NCI-H2081 (cell line): ENCODE measurements around the gene SENP3.
A peak's percentile ranks its signal among the peaks of the same experiment; 100 is the strongest.

Experiments used
- DNase-seq, 2 experiments: peaks; one replicate each; lab custom pipeline; 2025; lab: John Stamatoyannopoulos, UW

Gene SENP3

GRCh38 chr17:7556627-7557026, 5.1 kb upstream of the SENP3 start:
- no peak for DNase-seq

DNA sequence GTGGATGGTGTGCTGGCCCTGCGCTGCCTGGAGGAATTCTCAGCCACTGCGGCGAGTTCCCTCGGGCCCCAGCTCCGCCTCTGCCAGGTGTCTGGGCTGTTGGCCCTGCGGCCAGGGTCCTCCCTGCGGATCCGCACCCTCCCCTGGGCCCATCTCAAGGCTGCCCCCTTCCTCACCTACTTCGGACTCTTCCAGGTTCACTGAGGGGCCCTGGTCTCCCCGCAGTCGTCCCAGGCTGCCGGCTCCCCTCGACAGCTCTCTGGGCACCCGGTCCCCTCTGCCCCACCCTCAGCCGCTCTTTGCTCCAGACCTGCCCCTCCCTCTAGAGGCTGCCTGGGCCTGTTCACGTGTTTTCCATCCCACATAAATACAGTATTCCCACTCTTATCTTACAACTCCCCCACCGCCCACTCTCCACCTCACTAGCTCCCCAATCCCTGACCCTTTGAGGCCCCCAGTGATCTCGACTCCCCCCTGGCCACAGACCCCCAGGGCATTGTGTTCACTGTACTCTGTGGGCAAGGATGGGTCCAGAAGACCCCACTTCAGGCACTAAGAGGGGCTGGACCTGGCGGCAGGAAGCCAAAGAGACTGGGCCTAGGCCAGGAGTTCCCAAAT, 4.5 kb upstream of the SENP3 start:
- DNase-seq: no peak

DNA sequence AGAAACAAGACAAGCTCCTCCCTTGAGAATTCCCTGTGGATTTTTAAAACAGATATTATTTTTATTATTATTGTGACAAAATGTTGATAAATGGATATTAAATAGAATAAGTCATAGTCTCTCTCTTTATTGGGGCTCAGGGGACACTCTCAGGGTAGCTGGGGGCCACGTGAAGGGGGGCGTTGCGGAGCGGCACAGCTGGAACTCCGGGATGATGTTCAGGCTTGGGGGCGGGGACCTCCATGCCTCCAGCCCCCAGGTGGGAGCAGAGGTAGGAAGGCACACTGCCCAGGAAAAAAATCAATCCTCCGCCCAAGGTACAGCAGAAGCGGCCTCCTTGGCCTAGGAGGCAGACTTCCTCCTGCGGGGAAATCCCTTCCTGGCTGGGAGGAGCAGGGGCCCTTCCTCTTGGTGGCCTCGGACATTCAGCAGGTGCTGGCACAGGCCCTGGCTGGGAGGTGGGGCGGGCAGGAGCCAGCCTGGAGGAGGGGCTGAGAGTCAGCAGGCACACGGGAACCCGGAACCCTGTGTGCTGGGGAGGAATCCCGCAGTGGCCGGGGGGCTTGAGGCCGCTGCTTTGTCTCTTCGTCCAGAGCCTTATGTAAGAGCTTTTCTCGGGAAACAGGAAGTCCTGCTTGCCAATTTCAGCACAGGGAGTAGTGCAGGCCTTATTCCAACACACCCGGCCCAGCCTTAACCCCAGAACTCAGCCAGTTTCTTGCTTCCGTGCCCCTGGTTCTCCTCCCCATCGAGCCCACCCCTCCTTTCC, 3.8 kb upstream of the SENP3 start:
- DNase-seq: peak; percentile 49 to 73

- DNase-seq: no peak
These were observed 3.0 kb upstream of the SENP3 start, which contains the start of gene TNFSF13 for GRCh38 chr17:7558544-7559319. Gene TNFSF13 (plus strand): TSS chr17:7558750. CDS start chr17:7559040, 290 bp downstream.

DNA sequence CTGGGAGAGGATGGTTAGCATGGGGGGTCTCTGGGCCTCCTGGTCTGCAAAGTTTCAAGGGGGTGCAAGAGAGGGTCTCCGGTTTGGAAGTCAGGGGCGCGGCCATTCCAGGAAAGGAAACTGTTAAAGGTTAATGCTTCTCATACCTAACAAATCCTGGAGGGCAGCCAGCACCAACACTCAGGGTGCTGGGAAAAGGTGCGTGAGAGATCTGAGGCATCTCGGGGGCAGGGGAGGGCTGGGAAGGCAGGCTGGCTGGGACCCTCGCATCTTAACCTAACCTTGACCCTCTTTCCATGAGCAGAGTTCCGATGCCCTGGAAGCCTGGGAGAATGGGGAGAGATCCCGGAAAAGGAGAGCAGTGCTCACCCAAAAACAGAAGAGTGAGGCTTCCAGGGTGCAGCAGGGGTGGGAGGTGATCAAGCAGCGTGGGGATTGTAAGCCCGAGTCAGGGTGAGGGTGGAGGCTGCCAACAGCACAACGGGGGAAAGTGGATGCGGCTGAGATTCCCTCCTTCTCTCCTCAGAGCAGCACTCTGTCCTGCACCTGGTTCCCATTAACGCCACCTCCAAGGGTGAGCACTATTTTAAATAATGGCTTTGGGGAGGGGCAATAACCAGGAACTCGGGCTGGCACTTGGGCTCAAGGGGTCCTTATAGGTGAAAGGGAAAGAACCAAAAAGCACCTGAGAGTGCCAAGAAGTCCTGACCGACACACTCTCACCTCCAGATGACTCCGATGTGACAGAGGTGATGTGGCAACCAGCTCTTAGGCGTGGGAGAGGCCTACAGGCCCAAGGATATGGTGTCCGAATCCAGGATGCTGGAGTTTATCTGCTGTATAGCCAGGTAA, 2.2 kb upstream of the SENP3 start:
- DNase-seq: peak in 1 of 2 experiments; percentile 24

DNA sequence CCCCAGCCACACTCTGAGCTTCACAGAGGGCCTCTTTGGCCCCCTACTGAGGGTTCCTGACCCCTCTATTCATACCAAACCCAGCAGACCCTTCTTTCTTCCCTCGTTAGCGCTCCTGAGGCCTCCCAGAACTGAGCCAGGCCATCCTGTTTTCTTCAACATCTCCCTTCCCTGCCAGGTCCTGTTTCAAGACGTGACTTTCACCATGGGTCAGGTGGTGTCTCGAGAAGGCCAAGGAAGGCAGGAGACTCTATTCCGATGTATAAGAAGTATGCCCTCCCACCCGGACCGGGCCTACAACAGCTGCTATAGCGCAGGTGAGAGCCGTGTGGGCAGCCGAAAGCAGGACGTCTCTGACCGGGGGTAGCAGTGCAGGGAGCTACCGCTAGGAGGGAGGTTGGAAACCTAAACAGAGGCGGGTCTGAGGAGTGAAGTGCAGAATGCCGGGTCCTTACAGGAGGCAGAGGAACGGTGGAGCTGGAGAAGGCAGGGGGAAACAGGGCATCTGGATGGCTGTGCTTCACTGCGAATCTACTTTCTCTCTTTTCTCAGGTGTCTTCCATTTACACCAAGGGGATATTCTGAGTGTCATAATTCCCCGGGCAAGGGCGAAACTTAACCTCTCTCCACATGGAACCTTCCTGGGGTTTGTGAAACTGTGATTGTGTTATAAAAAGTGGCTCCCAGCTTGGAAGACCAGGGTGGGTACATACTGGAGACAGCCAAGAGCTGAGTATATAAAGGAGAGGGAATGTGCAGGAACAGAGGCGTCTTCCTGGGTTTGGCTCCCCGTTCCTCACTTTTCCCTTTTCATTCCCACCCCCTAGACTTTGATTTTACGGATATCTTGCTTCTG, 1.3 kb upstream of the SENP3 start:
- peak in 1 of 2 experiments; percentile 58 for DNase-seq

DNA sequence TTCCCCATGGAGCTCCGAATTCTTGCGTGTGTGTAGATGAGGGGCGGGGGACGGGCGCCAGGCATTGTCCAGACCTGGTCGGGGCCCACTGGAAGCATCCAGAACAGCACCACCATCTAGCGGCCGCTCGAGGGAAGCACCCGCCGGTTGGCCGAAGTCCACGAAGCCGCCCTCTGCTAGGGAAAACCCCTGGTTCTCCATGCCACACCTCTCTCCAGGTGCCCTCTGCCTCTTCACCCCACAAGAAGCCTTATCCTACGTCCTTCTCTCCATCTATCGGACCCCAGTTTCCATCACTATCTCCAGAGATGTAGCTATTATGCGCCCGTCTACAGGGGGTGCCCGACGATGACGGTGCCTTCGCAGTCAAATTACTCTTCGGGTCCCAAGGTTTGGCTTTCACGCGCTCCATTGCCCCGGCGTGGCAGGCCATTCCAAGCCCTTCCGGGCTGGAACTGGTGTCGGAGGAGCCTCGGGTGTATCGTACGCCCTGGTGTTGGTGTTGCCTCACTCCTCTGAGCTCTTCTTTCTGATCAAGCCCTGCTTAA, 617 bp upstream of the SENP3 start:
- DNase-seq: peak; percentile 70

- no peak for DNase-seq
These were observed 488 bp downstream of the SENP3 start for GRCh38 chr17:7562208-7562605.

- no peak for DNase-seq
These were observed 1.6 kb downstream of the SENP3 start for GRCh38 chr17:7563115-7563869.

GRCh38 chr17:7569571-7569970, 7.9 kb downstream of the SENP3 start:
- no peak for DNase-seq

- no peak for DNase-seq
These were observed 8.6 kb downstream of the SENP3 start for GRCh38 chr17:7570351-7570750.

GRCh38 chr17:7572338-7572587, 10.5 kb downstream of the SENP3 start:
- DNase-seq: no peak

GRCh38 chr17:7572588-7573323, 11.0 kb downstream of the SENP3 start:
- DNase-seq: peak; percentile 93 to 97

GRCh38 chr17:7573324-7574080, 11.8 kb downstream of the SENP3 start:
- DNase-seq: peak; percentile 78 to 79

- no peak for DNase-seq
These were observed 12.6 kb downstream of the SENP3 start for GRCh38 chr17:7574176-7574953.

DNA sequence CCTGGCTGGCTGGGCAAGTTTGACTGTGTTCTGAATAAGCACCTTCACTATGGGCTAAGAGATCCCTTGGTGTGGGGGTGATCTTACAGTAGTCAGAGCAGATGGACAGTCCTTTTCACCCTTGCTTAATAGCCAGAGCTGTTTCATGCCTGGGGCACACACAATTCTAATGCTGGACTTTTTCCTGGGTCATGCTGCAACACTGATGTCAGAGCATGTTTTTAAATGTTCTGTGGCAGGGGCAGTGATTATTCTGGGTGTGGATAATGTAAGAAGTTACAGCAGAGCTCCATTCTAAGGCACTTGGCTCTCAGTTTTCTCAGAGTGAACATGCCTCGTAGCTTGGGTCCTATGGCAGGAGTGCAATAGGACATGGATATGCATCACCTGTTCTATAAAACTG, 13.8 kb downstream of the SENP3 start:
- no peak for DNase-seq

- no peak for DNase-seq
These were observed 14.2 kb downstream of the SENP3 start for GRCh38 chr17:7575959-7576358.

GRCh38 chr17:7576432-7576937, 14.8 kb downstream of the SENP3 start:
- no peak for DNase-seq
